Hepatocyte (in vitro differentiated cells): ENCODE data around the gene BRIX1.

Experiments used
- EZH2 ChIP-seq: fragments of 200-600 bp; sonication (generic); IDR thresholded peaks from 2 replicates; pipeline ENCODE4 v1.6.1; 2016; ENCODE audit warnings: antibody characterized with exemption, mild to moderate bottlenecking, borderline replicate concordance
- EZH2phosphoT487 ChIP-seq: fragments of 200-600 bp; sonication (generic); IDR thresholded peaks from one replicate; pipeline ENCODE4 v1.6.1; 2018; ENCODE audit warnings: antibody characterized with exemption, mild to moderate bottlenecking, low read depth, moderate library complexity; ENCODE audit not compliant: unreplicated experiment, severe bottlenecking
- TF ChIP-seq, protein P1 (sequence below): fragments of 200-600 bp; sonication (generic); IDR thresholded peaks from 2 replicates; pipeline ENCODE4 v1.5.1; 2016; ENCODE audit warnings: antibody characterized with exemption, mild to moderate bottlenecking; ENCODE audit not compliant: poor library complexity

DNA sequence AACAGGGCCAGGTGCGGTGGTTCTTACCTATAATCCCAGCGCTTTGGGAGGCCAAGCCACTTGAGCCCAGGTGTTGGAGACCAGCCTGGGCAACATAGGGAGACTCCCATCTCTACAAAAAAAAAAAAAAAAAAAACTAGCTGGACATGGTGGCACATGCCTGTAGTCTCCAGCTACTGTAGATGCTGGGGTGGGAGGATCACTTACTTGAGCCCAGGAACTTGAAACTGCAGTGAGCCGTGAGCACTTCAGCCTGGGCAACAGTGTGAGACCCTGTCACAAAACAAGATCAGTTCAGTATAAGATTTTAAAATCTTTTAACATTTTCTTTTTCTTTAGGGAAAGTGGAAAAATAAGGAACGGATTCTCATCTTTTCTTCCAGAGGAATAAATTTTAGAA is 2.5 kb downstream of the BRIX1 start:
- TF ChIP-seq, protein P1, sequence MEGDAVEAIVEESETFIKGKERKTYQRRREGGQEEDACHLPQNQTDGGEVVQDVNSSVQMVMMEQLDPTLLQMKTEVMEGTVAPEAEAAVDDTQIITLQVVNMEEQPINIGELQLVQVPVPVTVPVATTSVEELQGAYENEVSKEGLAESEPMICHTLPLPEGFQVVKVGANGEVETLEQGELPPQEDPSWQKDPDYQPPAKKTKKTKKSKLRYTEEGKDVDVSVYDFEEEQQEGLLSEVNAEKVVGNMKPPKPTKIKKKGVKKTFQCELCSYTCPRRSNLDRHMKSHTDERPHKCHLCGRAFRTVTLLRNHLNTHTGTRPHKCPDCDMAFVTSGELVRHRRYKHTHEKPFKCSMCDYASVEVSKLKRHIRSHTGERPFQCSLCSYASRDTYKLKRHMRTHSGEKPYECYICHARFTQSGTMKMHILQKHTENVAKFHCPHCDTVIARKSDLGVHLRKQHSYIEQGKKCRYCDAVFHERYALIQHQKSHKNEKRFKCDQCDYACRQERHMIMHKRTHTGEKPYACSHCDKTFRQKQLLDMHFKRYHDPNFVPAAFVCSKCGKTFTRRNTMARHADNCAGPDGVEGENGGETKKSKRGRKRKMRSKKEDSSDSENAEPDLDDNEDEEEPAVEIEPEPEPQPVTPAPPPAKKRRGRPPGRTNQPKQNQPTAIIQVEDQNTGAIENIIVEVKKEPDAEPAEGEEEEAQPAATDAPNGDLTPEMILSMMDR = no peak
- no peak for TF ChIP-seq EZH2
- TF ChIP-seq EZH2phosphoT487 = no peak
